PC-9 (cell line): ENCODE results near the gene PARVG. TPM values are rescaled to one million over a fixed set of nuclear protein-coding genes. Genes with fewer than 3 reads are reported as not detected.

Experiments used
- BruUV-seq: library from RNA; stranded (reverse); fragments of 400-500 nt; replicated peaks from 2 replicates; lab custom pipeline; 2021; lab: Mats Ljungman, UMichigan
- CTCF ChIA-PET: fragments of 300-600 bp; sonication (Branson Sonifier 250); formaldehyde crosslinking; loops from one replicate; lab custom pipeline; 2022; ENCODE audit warnings: antibody characterized with exemption; lab: Charles Lee
- POLR2A ChIA-PET: fragments of 300-600 bp; sonication (Branson Sonifier 250); formaldehyde crosslinking; loops from one replicate; lab custom pipeline; 2022; ENCODE audit warnings: antibody characterized with exemption; ENCODE audit not compliant: unreplicated experiment; lab: Charles Lee
- DNase-seq, 2 experiments: peaks; one replicate each; pipeline versions ENCODE4 v3.0.0 to v3.0.0-alpha.2; 2015 to 2022; ENCODE audit warnings: mixed read lengths in 1 of 2
- H2AFZ ChIP-seq: fragments of 200-600 bp; sonication (generic); 2 replicates; pipeline ENCODE4 v1.8.1; 2017; ENCODE audit warnings: antibody characterized with exemption
- H3F3A ChIP-seq: fragments of 200-600 bp; sonication (generic); 2 replicates; pipeline ENCODE4 v1.8.1; 2017; ENCODE audit warnings: antibody characterized with exemption, mild to moderate bottlenecking, low read depth; ENCODE audit not compliant: insufficient read depth
- H3K27ac ChIP-seq: fragments of 200-600 bp; sonication (generic); 2 replicates; pipeline ENCODE4 v1.6.1; 2016; ENCODE audit warnings: mixed run types
- H3K27me3 ChIP-seq: fragments of 200-600 bp; sonication (generic); 2 replicates; pipeline ENCODE4 v1.6.1; 2016; ENCODE audit warnings: low read depth, mixed run types; ENCODE audit not compliant: insufficient read depth
- H3K36me3 ChIP-seq: fragments of 200-600 bp; sonication (generic); 2 replicates; pipeline ENCODE4 v1.6.1; 2016; ENCODE audit warnings: low read depth, mixed run types
- H3K4me1 ChIP-seq: fragments of 200-600 bp; sonication (generic); replicated peaks from 2 replicates; pipeline ENCODE4 v1.6.1; 2016; ENCODE audit warnings: mixed run types; ENCODE audit not compliant: insufficient read depth
- H3K4me2 ChIP-seq: fragments of 200-600 bp; sonication (generic); 2 replicates; pipeline ENCODE4 v1.6.1; 2017; ENCODE audit warnings: mixed run types
- H3K4me3 ChIP-seq: fragments of 200-600 bp; sonication (generic); 2 replicates; pipeline ENCODE4 v1.6.1; 2016; ENCODE audit warnings: mixed run types
- H3K79me2 ChIP-seq: fragments of 200-600 bp; sonication (generic); 2 replicates; pipeline ENCODE4 v1.6.1; 2017; ENCODE audit warnings: low read depth, mixed run types
- H3K9me2 ChIP-seq: fragments of 200-600 bp; sonication (generic); 2 replicates; pipeline ENCODE4 v1.8.1; 2017; ENCODE audit warnings: mild to moderate bottlenecking; ENCODE audit not compliant: insufficient read depth
- H3K9me3 ChIP-seq: fragments of 200-600 bp; sonication (generic); 2 replicates; pipeline ENCODE4 v1.8.1; 2016; ENCODE audit warnings: low read depth; ENCODE audit not compliant: insufficient read depth
- H4K20me1 ChIP-seq: fragments of 200-600 bp; sonication (generic); 2 replicates; pipeline ENCODE4 v1.8.1; 2017; ENCODE audit not compliant: insufficient read depth
- EZH2 ChIP-seq: fragments of 200-600 bp; sonication (generic); IDR thresholded peaks from 2 replicates; pipeline ENCODE4 v1.8.0; 2017; ENCODE audit warnings: antibody characterized with exemption, low read depth
- intact Hi-C: fragments of 100-400 bp; cut with micrococcal nuclease; formaldehyde crosslinking; loops from one replicate; pipeline ENCODE4 v1.10.0; 2022; ENCODE audit not compliant: unreplicated experiment
- total RNA-seq: library from RNA; stranded (reverse); gene quantifications from 2 replicates; pipeline ENCODE4 v1.2.3, GENCODE V29; 2021
- TF ChIP-seq, protein P1 (sequence below): fragments of 200-600 bp; sonication (generic); conservative IDR thresholded peaks from 2 replicates; pipeline ENCODE4 v1.6.1; 2017; ENCODE audit warnings: mixed run types, antibody characterized with exemption, mild to moderate bottlenecking, moderate library complexity

PARVG gene
- total RNA-seq, 1 experiment from 2014 or later = not detected

DNA sequence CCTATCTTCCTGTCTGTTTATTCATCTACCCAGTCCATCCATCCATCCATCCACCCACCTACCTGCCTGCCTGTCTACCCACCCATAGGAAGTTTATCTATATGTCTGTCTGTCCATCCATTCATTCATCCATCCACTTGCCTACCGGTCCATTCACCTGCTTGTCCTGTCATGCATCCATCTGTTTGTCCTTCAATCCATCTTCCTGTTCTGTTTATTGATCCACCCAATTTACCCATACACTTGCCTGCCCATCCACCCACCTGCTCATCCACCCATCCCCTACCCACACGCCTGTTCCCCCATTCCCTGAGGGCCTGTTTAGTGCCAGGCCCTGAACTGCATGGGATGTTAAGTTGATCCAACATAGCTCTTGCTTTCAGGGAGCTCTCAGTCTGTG lies 18.4 kb downstream of the PARVG start:
- Histone ChIP-seq H3K9me3 (no peaks in the 10 kb centered on the region), H3K4me2 (no peak overlapping the region), H3K4me3 (no peak overlapping the region), H3K79me2 (no peaks in the 10 kb centered on the region), H3K4me1 (peaks cover under 1% of the 10 kb centered on the region; the same call in 1 of the 2 replicates), H3K9me2 (no peaks in the 10 kb centered on the region), H4K20me1 (peaks cover 6% of the 10 kb centered on the region; the same call in 1 of the 2 replicates), H3F3A (peaks cover 2% of the 10 kb centered on the region; the same call in 1 of the 2 replicates), H2AFZ (no peak overlapping the region), H3K36me3 (no peaks in the 10 kb centered on the region), H3K27ac (no peak overlapping the region), H3K27me3 (peaks cover 91% of the 10 kb centered on the region)
- POLR2A ChIA-PET = no interaction called here
- DNase-seq = no peak
- TF ChIP-seq, protein P1, sequence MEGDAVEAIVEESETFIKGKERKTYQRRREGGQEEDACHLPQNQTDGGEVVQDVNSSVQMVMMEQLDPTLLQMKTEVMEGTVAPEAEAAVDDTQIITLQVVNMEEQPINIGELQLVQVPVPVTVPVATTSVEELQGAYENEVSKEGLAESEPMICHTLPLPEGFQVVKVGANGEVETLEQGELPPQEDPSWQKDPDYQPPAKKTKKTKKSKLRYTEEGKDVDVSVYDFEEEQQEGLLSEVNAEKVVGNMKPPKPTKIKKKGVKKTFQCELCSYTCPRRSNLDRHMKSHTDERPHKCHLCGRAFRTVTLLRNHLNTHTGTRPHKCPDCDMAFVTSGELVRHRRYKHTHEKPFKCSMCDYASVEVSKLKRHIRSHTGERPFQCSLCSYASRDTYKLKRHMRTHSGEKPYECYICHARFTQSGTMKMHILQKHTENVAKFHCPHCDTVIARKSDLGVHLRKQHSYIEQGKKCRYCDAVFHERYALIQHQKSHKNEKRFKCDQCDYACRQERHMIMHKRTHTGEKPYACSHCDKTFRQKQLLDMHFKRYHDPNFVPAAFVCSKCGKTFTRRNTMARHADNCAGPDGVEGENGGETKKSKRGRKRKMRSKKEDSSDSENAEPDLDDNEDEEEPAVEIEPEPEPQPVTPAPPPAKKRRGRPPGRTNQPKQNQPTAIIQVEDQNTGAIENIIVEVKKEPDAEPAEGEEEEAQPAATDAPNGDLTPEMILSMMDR = no peak
- TF ChIP-seq EZH2 = no peak
- intact Hi-C loops = loop anchor here (10.0 kb wide), 1 partner anchor 426 kb away; no protein-coding TSS in a partner anchor
- BruUV-seq = no TSS peak
- CTCF ChIA-PET = no interaction called here

DNA sequence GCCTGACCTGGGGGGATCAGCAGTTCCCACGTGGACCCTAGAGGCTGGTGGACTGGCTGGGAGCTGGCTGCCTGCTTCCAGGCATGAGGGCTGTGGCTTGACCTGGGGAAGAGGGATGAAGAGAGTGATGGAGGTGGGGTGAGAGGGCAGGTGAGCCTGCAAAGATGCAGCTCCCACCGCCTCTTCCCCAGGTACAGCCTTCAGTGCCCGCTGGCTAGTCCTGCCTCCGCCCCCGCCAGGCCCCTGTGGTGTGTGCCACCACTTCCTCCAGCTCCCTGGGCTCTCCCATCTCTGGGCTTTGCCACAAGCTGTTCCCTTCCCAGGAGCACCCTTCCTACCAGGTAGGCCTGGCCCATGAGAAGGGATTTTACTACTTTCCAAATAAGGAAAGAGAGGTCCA lies 19.1 kb downstream of the PARVG start:
- Histone ChIP-seq H3K79me2 (no peaks in the 10 kb centered on the region), H3K27ac (no peak overlapping the region), H3K4me2 (no peak overlapping the region), H3K9me3 (no peaks in the 10 kb centered on the region), H3K4me3 (no peak overlapping the region), H4K20me1 (peaks cover 6% of the 10 kb centered on the region; the same call in 1 of the 2 replicates), H3K36me3 (no peaks in the 10 kb centered on the region), H3K4me1 (no peaks in the 10 kb centered on the region), H3K27me3 (peaks cover 93% of the 10 kb centered on the region), H3K9me2 (no peaks in the 10 kb centered on the region), H2AFZ (no peak overlapping the region), H3F3A (no peaks in the 10 kb centered on the region)
- TF ChIP-seq EZH2 = no peak
- TF ChIP-seq, protein P1 = no peak
- ChIA-PET POLR2A (no interaction called here), CTCF (no interaction called here)
- intact Hi-C loops = loop anchor here (10.0 kb wide), 1 partner anchor 425 kb away; no protein-coding TSS in a partner anchor
- BruUV-seq = no TSS peak
- DNase-seq = no peak

DNA sequence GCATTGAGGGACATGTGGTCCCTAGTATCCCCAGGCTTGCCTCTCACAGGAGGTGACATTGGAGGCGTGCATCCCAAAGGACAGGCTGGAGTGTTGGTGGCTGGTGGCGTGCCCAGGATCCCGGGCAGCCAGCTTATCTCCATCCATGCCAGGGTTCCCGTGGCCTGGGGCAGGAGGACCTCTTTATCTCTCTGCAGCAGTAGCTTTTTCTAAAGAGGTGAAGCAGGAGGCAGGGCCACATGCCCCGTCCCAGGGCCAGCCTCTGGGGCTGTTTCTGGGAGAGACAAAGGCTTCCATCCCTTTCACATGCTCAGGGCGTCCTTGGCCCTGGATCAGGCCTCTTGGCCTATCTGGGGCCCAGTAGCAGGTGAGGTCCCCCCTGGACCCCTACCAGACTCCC lies 19.7 kb downstream of the PARVG start:
- no peak for TF ChIP-seq EZH2
- TF ChIP-seq, protein P1 = no peak

More for the DNA sequence above, 19.7 kb downstream of the PARVG start:
- ChIA-PET CTCF (no interaction called here), POLR2A (no interaction called here)
- Histone ChIP-seq H3K27ac (no peak overlapping the region), H3F3A (no peaks in the 10 kb centered on the region), H3K79me2 (no peaks in the 10 kb centered on the region), H3K4me3 (no peak overlapping the region), H3K36me3 (no peaks in the 10 kb centered on the region), H3K27me3 (peaks cover 92% of the 10 kb centered on the region), H3K9me2 (no peaks in the 10 kb centered on the region), H3K4me1 (no peaks in the 10 kb centered on the region), H2AFZ (no peak overlapping the region), H3K9me3 (no peaks in the 10 kb centered on the region), H3K4me2 (no peak overlapping the region), H4K20me1 (peaks cover 6% of the 10 kb centered on the region; the same call in 1 of the 2 replicates)
- intact Hi-C loops = no loop called here
- BruUV-seq = no TSS peak
- no peak for DNase-seq
